HG03103 (cell line): Measurements from ENCODE around the gene PCBP3.
"Not testable (repeated sequence)": the region's sequence is repeated elsewhere in the genome, so short reads cannot be mapped to it uniquely, and the experiment has no call there.

Experiments
- ATAC-seq: cut with Tn5 transposase; IDR thresholded peaks from one replicate; pipeline ENCODE4 v1.9.1; 2021; ENCODE audit warnings: low read depth; ENCODE audit not compliant: unreplicated experiment

Gene PCBP3

GRCh38 chr21:45835301-45836267 is 192.1 kb downstream of the PCBP3 start:
- no peak for ATAC-seq

GRCh38 chr21:45836268-45836655 is 192.7 kb downstream of the PCBP3 start:
- no peak for ATAC-seq

GRCh38 chr21:45836694-45837670 is 193.5 kb downstream of the PCBP3 start:
- ATAC-seq = no peak

GRCh38 chr21:45837936-45838335 is 194.4 kb downstream of the PCBP3 start:
- no peak for ATAC-seq

GRCh38 chr21:45838634-45839033 is 195.1 kb downstream of the PCBP3 start:
- ATAC-seq = no peak

- no peak for ATAC-seq
Observed at GRCh38 chr21:45839274-45839673, 195.7 kb downstream of the PCBP3 start.

- ATAC-seq = no peak
Observed at GRCh38 chr21:45841033-45841432, 197.5 kb downstream of the PCBP3 start.

GRCh38 chr21:45843426-45843825 is 199.9 kb downstream of the PCBP3 start:
- ATAC-seq = no peak

GRCh38 chr21:45844181-45844580 is 200.7 kb downstream of the PCBP3 start:
- no peak for ATAC-seq

- ATAC-seq = no peak
Observed at GRCh38 chr21:45845063-45845769, 201.7 kb downstream of the PCBP3 start.

- no peak for ATAC-seq
Observed at GRCh38 chr21:45845770-45846090, 202.2 kb downstream of the PCBP3 start.

- ATAC-seq = no peak
Observed at GRCh38 chr21:45846373-45847160, 203.0 kb downstream of the PCBP3 start.

- ATAC-seq = no peak
Observed at GRCh38 chr21:45847870-45848269, 204.3 kb downstream of the PCBP3 start.

- ATAC-seq = no peak
Observed at GRCh38 chr21:45848331-45848730, 204.8 kb downstream of the PCBP3 start.

- ATAC-seq = no peak
Observed at GRCh38 chr21:45848805-45849204, 205.3 kb downstream of the PCBP3 start.

- no peak for ATAC-seq
Observed at GRCh38 chr21:45849651-45850050, 206.1 kb downstream of the PCBP3 start.

- ATAC-seq = no peak
Observed at GRCh38 chr21:45850181-45850580, 206.7 kb downstream of the PCBP3 start.

- not testable (repeated sequence) for ATAC-seq
Observed at GRCh38 chr21:45852386-45852785, 208.9 kb downstream of the PCBP3 start.

- no peak for ATAC-seq
Observed at GRCh38 chr21:45852886-45853400, 209.4 kb downstream of the PCBP3 start.
